KOPT-K1 (cell line): Measurements from ENCODE around the gene LARP4B.

Source experiments
- H3K27ac ChIP-seq: fragments of 200-600 bp; sonication (generic); 2 replicates; pipeline ENCODE4 v1.5.1; 2016; ENCODE audit warnings: antibody characterized with exemption, mild to moderate bottlenecking, low read depth, low read length; ENCODE audit not compliant: poor library complexity, severe bottlenecking
- H3K36me3 ChIP-seq: fragments of 200-600 bp; sonication (generic); 2 replicates; pipeline ENCODE4 v1.5.1; 2017; ENCODE audit warnings: antibody characterized with exemption, mild to moderate bottlenecking, low read length, moderate library complexity; ENCODE audit not compliant: insufficient read depth
- H3K9me3 ChIP-seq: fragments of 200-600 bp; sonication (generic); 2 replicates; pipeline ENCODE4 v1.5.1; 2017; ENCODE audit warnings: antibody characterized with exemption, low read length, mild to moderate bottlenecking; ENCODE audit not compliant: insufficient read depth, poor library complexity, severe bottlenecking

LARP4B gene

GRCh38 chr10:931326-932318 lies at the start of gene LARP4B:
Gene LARP4B (minus strand): TSS chr10:931705. CDS start chr10:885721, 45,984 bp downstream.
- no peaks in the 10 kb centered on the region for H3K9me3 ChIP-seq
- peak within 1 kb of the TSS; percentile 82 for H3K27ac ChIP-seq
- peaks cover 21% of the 10 kb centered on the region for H3K36me3 ChIP-seq

DNA sequence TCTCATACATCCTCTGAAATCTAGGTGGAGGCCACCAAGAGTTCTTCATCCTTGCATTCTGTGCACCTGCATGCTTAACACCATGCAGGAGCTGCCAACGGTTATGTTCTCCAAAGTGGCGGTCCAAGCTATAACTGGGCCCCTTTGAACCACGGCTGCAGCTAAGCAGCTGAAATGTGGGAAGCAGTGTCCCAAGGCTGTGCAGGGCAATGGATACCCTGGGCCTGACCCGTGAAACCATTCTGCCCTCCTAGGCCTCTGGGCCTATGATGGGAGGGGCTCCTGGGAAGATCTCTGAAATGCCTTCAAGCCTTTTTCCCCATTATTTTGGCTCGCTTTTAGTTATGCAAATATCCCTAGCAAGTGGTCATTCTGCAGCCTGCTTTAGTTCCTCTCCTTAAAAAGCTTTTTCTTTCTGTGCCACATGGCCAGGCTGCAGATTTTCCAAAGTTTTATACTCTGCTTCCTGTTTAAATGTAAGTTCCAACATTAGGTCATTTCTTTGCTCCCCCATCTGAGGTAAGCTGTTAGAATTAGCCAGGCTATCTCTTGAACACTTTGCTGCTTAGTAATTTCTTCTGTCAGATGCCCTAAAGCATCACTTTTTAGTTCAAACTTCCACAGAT lies 49.1 kb upstream of the LARP4B start:
- peaks cover 33% of the 10 kb centered on the region for H3K9me3 ChIP-seq
- no peak overlapping the region for H3K27ac ChIP-seq
- no peaks in the 10 kb centered on the region for H3K36me3 ChIP-seq

GRCh38 chr10:978826-979421 lies 47.4 kb upstream of the LARP4B start:
- Histone ChIP-seq H3K27ac (no peak overlapping the region), H3K36me3 (no peaks in the 10 kb centered on the region), H3K9me3 (peaks cover 33% of the 10 kb centered on the region)

DNA sequence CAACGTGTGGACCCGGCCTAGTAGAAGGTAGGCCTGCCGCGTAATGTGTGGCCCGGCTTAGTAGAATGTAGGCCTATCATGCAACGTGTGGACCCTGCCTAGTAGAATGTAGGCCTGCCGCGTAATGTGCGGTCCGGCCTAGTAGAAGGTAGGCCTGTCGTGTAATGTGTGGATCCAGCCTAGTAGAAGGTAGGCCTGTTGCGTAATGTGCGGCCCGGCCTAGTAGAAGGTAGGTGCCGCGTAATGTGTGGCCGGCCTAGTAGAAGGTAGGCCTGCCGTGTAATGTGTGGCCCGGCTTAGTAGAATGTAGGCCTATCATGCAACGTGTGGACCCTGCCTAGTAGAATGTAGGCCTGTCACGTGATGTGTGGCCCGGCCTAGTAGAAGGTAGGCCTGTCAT lies 44.8 kb upstream of the LARP4B start:
- Histone ChIP-seq H3K27ac (no peak overlapping the region), H3K9me3 (peaks cover 30% of the 10 kb centered on the region), H3K36me3 (no peaks in the 10 kb centered on the region)

DNA sequence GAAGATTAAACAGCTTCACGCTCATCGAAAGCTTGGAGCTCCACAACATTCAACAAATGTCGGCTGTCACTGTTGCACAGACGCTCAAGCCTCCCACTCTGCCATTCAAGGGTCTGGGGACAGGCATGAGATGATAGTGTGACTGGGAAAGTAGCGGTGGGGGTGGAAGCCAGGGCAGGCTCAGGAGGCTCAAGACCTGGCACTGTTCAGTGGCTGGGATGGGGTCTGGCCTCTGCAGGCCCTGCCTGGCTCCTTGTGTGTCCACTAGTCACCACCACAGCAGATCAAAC lies 43.2 kb upstream of the LARP4B start:
- Histone ChIP-seq H3K36me3 (no peaks in the 10 kb centered on the region), H3K27ac (no peak overlapping the region), H3K9me3 (peaks cover 15% of the 10 kb centered on the region)

GRCh38 chr10:974038-974784 lies 42.7 kb upstream of the LARP4B start:
- no peak overlapping the region for H3K27ac ChIP-seq
- H3K36me3 ChIP-seq, result no peaks in the 10 kb centered on the region
- peaks cover 9% of the 10 kb centered on the region for H3K9me3 ChIP-seq

DNA sequence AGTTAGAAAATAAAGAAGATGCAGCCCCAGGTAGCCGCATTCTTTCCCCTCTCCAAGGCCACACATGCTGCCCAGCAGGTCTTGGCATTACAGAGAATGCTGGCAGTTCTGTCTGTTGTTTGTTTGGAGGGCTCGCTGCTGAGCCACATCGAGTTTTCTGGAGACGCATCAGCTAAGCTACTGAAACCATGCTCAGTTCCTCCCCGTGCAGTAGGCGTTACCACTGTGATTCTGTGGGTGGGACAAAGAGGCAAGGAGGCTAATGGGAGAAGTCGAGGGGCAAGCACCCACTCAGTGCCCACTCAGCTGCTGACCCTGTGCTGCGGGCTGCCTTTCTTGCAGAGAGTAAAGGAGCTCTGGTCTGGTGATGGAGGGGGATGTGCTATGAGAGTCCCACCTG lies 41.3 kb upstream of the LARP4B start:
- Histone ChIP-seq H3K27ac (no peak overlapping the region), H3K9me3 (no peaks in the 10 kb centered on the region), H3K36me3 (no peaks in the 10 kb centered on the region)

- Histone ChIP-seq H3K9me3 (peaks cover 5% of the 10 kb centered on the region), H3K36me3 (no peaks in the 10 kb centered on the region), H3K27ac (no peak overlapping the region)
These were observed 40.1 kb upstream of the LARP4B start for GRCh38 chr10:971613-972012.

DNA sequence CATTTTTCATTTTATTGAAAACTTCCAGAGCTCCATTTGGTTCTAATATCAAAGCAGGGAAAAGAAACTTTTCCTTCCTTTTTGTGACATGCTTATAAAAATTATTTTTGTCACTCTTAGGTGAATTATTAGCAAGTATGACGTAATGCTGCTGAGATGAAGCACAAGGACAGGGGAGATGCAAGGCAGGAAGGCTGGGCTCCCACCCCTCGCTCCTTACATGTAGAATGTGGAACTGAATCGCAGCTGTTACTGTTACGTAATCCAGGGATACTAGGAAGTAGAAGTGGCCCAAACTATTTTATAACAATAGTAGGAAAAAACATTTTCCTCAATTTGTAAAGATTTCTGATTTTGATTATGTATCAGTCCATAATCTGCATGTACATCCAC lies 39.6 kb upstream of the LARP4B start:
- H3K36me3 ChIP-seq, result no peaks in the 10 kb centered on the region
- no peak overlapping the region for H3K27ac ChIP-seq
- peaks cover 9% of the 10 kb centered on the region for H3K9me3 ChIP-seq

DNA sequence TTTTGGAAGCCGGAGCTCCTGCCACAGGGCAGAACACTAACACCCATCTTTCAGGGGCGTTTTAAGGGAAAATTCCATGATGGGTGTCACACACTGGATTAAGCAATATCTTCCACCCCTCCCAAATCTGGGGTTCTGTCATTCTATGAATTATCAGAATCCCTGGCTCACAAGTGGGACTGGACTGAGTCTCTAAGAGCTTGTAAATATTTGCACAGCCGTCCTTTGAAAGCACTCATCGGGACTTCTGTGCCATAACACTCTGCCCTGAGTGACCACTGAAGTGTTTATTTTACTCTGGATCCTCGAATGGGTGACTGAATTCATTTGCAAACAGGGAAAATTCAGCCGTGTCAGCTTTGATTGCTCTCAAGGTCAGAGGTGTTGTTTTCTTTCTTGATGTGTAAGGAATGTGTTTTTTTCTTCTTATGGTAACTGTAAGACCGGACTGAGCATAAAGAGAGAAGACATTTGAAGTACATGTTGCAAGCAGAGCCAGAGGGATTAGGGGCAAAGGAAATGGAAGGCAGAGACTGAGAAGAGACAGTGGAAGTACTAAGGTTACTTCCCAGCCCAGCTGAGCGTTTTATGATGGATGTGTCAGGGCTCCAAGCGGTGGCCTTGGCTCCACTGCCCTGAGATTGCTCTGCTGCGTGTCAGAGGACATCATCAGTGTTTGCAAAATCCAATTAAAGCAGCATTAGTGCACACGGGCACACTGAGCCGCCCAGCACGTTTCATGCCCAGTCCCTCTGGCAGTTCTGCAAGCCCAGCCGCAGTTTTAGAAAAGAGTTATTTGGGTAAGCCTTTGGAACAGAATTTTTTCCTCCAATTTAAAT lies 39.0 kb upstream of the LARP4B start:
- no peaks in the 10 kb centered on the region for H3K36me3 ChIP-seq
- peaks cover 9% of the 10 kb centered on the region for H3K9me3 ChIP-seq
- no peak overlapping the region for H3K27ac ChIP-seq

GRCh38 chr10:969473-970150 lies 38.1 kb upstream of the LARP4B start:
- Histone ChIP-seq H3K27ac (no peak overlapping the region), H3K36me3 (no peaks in the 10 kb centered on the region), H3K9me3 (peaks cover 9% of the 10 kb centered on the region)

- Histone ChIP-seq H3K27ac (no peak overlapping the region), H3K36me3 (no peaks in the 10 kb centered on the region), H3K9me3 (peaks cover 9% of the 10 kb centered on the region)
These were observed 37.2 kb upstream of the LARP4B start for GRCh38 chr10:968546-969199.

DNA sequence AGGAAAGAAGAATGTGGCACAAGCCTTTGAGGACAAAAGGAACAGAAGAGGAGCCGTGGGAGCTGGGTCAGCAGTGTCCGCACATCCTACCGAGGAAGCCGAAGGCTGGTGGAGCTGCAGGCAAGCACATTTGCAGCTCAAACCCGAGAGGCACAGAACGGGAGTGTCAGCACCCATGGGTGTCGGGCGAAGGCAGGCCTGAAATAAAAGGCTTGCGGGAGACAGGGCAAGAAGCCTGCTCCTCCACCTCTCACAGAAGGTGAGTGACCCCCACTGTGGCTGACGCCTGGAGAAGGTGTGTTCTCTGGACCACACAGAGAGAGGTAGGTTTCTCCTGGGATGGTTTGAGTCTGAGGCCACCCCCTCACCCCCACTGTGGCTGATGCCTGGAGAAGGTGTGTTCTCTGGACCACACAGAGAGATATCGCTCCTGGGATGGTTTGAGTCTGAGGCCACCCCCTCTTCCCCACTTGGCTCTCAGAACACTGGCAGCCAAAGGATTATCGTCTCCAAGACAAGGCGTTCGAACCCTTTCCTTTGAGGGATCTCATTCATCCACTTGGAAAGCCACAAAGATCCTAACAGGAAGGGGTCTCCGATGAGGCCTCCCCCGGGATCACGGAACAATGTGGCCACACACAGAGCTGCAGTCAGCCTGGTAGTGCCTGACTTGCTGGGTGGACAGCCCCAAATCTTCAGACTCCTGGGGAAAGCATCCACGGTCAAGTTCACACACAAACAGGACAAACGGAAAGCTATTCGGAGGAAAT lies 35.1 kb upstream of the LARP4B start:
- H3K27ac ChIP-seq, result no peak overlapping the region
- H3K36me3 ChIP-seq, result no peaks in the 10 kb centered on the region

More for the DNA sequence above, 35.1 kb upstream of the LARP4B start:
- peaks cover 9% of the 10 kb centered on the region for H3K9me3 ChIP-seq
